GM21390 (cell line): ENCODE data around the gene DENND10.
"Not testable (repeated sequence)": the region's sequence is repeated elsewhere in the genome, so short reads cannot be mapped to it uniquely, and the experiment has no call there.

Experiments used
- ATAC-seq: cut with Tn5 transposase; IDR thresholded peaks from one replicate; pipeline ENCODE4 v1.9.1; 2021; ENCODE audit not compliant: unreplicated experiment

DENND10 gene

DNA sequence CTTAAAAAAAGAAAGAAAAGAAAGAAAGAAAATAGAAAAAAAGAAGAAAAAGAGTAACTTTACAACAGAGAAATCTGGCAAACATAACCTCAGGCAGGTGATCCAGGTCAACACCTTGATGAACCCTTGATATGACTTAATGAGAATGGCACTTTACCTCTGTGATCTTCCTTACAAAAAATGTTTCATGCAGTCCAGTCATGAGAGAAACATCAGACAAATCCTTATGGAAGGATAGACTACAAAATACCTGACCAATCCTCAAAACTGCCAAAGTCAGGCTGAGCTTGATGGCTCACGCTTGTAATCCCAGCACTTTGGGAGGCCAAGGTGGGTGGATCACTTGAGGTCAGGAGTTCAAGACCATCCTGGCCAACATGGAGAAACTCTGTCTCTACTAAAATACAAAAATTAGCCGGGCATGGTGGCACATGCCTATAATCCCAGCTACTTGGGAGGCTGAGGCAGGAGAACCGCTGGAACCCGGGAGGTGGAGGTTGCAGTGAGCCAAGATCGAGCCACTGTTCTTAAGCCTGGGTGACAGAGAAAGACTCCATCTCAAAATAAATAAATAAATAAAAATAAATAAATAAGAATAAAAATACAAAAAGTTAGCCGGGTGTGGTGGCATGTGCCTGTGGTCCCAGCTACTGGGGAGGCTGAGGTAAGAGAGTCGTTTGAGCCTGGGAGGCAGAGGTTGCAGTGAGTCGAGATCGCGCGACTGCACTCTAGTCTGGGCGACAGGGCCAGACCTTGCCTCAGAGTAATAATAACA is 7.1 kb upstream of the DENND10 start:
- ATAC-seq = not testable (repeated sequence)

DNA sequence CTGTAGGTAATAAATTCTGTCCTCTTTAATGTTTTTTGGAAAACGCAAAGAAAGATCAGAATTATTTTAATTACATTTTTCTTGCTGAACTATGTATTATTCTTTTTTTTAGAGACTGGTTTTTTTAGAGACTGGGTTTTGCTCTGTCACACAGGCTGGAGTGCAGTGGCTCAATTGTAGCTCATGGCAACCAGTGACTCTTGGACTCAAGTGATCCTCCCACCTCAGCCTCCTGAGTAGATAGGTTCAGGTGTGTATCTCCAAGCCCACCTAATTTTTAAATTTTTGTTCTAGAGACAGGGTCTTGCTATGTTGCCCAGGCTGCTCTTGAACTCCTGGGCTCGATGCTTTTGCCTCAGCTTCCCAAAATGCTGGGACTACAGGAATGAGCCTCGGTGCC is 5.3 kb upstream of the DENND10 start:
- ATAC-seq = no peak

DNA sequence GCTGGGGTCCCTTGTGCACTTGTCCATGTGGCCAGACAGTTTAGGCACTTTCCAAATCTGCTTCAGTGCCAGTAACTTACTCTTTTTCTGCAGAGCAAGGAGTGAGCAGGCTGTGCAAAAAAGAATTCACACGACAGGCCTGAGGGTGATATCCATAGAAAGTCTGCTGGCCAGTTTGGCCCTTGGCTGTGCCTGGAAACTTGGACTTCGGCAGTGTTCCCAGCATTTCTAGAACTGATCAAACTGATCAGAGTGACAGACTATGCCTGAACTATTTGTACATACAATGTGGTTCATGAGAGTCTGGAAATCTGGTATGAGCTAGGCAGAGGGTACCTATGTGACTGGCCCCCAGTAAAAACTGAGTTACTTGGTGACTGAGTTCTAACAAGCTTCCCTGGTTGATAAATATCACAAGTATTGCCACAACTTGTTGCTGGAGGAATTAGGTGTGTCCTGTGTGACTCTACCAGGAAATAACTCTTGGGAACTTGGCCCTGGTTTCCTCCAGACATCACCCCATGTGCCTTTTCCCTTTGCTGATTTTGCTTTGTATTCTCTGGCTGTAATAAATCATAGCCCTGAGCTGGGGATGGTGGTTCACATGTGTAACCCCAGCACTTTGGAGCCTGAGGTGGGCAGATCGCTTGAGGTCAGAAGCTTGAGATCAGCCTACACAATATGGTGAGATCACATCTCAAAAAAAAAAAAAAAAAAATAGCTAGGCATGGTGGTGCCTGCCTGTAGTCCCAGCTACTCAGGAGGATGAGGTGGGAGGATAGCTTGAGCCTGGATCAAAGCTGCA is 3.3 kb upstream of the DENND10 start:
- no peak for ATAC-seq

GRCh38 chr10:119101366-119102098 is 2.4 kb upstream of the DENND10 start:
- ATAC-seq = no peak

- ATAC-seq = no peak
Observed at GRCh38 chr10:119103241-119103902, 541 bp upstream of the DENND10 start.

- no peak for ATAC-seq
Observed at GRCh38 chr10:119104654-119105015, 722 bp downstream of the DENND10 start.

- no peak for ATAC-seq
Observed at GRCh38 chr10:119105155-119105554, 1.2 kb downstream of the DENND10 start.

DNA sequence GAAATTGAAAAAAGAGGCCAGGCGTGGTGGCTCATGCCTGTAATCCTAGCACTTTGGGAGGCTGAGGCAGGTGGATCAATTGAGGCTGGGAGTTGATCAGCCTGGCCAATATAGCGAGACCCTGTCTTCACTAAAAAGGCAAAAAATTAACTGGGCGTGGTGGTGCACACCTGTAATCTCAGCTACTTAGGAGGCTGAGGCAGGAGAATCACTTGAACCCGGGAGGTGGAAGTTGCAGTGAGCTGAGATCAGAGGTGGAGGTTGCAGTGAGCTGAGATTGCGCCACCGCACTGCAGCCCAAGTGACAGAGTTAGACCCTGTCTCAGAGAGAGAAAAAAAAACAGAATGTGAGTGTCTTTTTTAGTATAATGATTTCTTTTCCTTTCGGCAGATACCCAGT is 2.0 kb downstream of the DENND10 start:
- ATAC-seq = not testable (repeated sequence)

DNA sequence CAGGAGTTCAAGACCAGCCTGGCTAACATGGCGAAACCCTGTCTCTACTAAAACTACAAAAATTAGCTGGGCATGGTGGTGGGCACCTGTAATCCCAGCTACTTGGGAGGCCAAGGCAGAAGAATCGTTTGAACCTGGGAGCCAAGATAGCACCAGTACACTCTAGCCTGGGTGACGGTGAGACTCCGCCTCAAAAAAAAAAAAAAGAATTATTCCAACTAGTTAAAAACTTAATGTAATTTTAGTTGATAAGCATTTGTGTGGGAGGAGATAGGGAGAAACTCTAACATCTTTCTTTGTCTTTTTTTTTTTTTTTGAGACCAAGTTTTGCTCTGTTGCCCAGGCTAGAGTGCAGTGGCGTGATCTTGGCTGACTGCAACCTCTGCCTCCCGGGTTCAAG is 3.2 kb downstream of the DENND10 start:
- not testable (repeated sequence) for ATAC-seq

DNA sequence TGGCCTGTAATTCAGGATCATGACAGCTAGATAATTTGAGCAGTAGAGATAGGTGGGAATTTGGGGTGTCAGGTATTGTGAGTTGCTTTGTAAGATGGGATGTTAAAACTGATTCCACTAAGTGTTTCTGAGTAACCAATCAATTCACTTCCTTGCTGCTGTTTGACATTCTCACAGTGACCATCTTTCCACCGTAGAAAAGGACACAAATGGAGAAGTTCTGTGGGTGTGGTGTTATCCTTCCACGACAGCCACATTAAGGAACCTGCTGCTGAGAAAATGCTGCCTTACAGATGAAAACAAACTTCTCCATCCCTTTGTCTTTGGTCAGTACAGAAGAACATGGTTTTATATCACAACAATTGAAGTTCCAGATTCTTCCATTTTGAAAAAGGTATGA is 3.9 kb downstream of the DENND10 start:
- ATAC-seq = not testable (repeated sequence)

DNA sequence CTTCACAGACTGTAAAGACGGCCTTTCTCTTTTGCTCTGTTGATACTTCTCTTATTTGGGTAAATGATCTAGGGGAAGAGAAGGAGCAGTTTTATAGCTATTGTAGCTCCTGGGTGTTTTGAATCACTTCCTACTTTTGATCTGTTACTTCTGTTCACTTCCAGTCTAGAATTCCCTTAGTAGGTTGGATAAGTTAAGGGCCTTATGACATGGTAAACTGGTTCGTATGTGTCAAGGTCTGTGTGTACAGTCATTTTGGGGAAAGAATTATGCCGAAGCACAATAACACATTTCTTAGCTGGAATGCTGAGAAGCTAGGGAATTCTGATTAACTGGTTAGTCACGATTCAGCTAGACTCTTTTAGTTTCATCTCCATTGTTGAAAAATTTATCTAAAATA is 8.1 kb downstream of the DENND10 start:
- ATAC-seq = no peak

DNA sequence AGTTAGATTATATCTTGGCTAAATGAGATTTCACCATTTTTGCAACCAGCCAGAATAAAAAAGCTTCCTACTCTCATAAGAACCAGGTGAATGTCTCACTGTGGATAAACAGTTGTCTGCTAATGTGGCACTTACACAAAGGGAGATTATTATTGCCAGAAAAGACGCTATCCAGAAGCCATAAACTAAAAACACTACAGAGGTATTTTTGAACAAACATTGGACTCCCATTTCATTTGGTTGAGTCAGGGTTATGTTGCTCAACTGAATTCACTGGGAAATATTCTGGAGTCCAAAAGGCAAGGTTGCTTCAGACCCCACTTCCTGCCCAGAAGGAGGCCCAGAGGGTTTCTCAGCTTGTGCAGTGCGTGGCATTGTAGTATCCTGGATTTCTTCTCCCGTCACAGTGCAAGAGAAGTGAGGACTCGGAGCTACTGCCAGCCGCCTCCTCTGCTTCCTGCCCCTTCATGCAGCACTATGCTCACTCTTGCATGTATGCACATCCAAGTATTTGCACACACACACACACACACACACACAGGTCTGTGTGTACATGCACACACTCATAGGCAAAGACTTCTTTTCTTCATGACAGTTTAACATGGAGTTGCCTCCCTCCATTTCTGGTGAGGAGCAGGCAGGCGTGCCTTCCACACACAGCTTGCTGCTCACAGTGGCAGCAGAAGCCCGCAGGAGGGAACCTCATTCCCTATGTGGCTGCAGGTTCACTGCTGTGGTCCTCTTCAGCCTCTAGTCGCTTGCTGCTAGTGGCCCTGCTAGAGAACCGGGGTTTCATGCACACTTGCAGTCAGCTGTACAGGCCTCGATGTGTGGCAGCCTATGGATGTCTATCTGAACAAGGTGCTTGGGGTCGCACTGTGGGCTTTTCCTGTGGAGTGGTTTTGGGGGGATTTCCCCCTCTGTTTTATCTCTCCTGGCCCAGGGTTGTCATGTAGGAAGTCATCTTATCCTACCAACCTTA is 10.1 kb downstream of the DENND10 start:
- no peak for ATAC-seq

GRCh38 chr10:119115926-119116325 is 12.0 kb downstream of the DENND10 start:
- ATAC-seq = no peak

DNA sequence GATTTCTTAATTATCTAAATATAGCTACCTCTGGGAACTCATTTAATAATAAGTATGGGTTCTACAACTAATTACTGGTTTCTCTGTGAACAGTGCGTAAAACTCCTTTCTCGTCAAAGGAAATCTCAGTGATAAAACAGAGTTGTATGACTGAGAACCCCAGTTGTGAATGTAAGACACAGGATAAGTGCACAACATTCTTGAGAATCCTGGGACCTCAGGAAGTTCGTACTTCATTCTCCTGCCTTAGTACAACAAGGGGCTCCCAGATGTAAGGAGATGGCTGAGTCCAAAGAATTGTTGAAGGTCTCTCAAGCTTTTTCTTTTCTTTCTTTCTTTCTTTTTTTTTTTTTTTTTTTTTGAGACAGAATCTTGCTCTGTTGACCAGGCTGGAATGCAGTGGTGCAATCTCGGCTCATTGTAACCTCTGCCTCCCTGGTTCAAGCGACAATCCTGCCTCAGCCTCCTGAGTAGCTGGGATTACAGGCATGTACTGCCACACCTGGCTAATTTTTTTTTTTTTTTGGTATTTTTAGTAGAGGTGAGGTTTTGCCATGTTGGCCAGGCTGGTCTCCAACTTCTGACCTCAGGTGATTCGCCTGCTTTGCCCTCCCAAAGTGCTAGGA is 12.5 kb downstream of the DENND10 start:
- ATAC-seq = no peak

DNA sequence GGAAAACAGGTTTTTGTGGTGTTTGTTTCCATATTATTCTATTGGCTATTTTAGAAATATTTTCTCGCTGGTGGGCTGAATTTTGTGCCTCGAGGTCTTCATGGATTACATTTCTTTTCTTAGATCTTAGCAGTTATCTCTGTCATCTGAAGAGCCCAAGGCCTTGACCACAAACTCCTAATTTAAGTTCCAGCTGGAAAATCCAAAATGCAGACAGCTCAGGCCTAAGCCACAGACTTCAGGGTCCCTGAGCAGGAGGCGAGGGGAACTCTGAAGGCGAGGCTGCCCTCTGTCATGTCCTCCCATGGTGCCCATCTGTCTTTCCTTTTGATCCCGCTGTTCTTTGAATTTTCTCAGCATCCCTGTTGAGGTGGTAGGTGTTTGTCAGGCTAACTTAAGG is 14.3 kb downstream of the DENND10 start:
- ATAC-seq = no peak

GRCh38 chr10:119119400-119119799 is 15.5 kb downstream of the DENND10 start:
- ATAC-seq = no peak

- ATAC-seq = peak; percentile 87
Observed at GRCh38 chr10:119120413-119120867, 16.5 kb downstream of the DENND10 start.

- no peak for ATAC-seq
Observed at GRCh38 chr10:119120875-119121274, 17.0 kb downstream of the DENND10 start.

- ATAC-seq = no peak
Observed at GRCh38 chr10:119125942-119126341, 22.0 kb downstream of the DENND10 start.
